ENCODE results near the gene DNAJC1.
"Not testable (repeated sequence)": the region's sequence is repeated elsewhere in the genome, so short reads cannot be mapped to it uniquely, and the experiment has no call there.

Gene DNAJC1

GRCh38 chr10:21820952-21821351, 182.6 kb downstream of the DNAJC1 start:
- Histone ChIP-seq H3K4me3 (ENCODE audit: low read depth, low read length) (no peak overlapping the region), H3K27ac (no peak overlapping the region), H3K36me3 (replicated peaks) (no peaks in the 10 kb centered on the region), H3K27me3 (replicated peaks) (no peaks in the 10 kb centered on the region)
- in situ Hi-C loops (cut with HindIII; ENCODE audit: low pct_ligation_motif_present, low sequenced_read_pairs), result no loop called here
- TF ChIP-seq CTCF (IDR thresholded peaks at IDR 0.05; ENCODE audit: low read depth, low read length, missing control alignments), result no peak
- DNase-seq, result no peak

DNA sequence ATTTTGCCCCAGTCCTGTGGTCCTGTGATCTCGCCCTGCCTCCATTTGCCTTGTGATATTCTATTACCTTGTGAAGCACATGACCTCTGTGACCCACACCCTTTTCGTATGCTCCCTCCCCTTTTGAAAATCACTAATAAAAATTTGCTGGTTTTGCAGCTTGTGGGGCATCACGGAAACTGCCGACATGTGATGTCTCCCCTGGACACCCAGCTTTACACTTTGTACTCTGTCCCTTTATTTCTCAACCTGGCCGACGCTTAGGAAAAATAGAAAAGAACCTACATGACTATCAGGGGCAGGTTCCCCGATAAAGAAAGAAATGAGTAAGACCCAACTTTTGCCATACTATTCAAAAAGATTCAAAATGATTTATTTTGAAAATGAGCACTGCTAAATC, 185.1 kb downstream of the DNAJC1 start:
- DNase-seq; H3K27me3 ChIP-seq (replicated peaks); H3K4me3 ChIP-seq (ENCODE audit: low read depth, low read length); H3K27ac ChIP-seq; in situ Hi-C loops (cut with HindIII; ENCODE audit: low pct_ligation_motif_present, low sequenced_read_pairs); H3K36me3 ChIP-seq (replicated peaks): not testable (repeated sequence)

- H3K27me3 ChIP-seq (replicated peaks), result no peaks in the 10 kb centered on the region
- DNase-seq, result no peak
- H3K27ac ChIP-seq, result no peak overlapping the region
- in situ Hi-C loops (cut with HindIII; ENCODE audit: low pct_ligation_motif_present, low sequenced_read_pairs), result no loop called here
- TF ChIP-seq CTCF (IDR thresholded peaks at IDR 0.05; ENCODE audit: low read depth, low read length, missing control alignments), result no peak
- H3K4me3 ChIP-seq (ENCODE audit: low read depth, low read length), result no peak overlapping the region
- H3K36me3 ChIP-seq (replicated peaks), result no peaks in the 10 kb centered on the region
Measured at GRCh38 chr10:21814866-21815265, 188.7 kb downstream of the DNAJC1 start.

DNA sequence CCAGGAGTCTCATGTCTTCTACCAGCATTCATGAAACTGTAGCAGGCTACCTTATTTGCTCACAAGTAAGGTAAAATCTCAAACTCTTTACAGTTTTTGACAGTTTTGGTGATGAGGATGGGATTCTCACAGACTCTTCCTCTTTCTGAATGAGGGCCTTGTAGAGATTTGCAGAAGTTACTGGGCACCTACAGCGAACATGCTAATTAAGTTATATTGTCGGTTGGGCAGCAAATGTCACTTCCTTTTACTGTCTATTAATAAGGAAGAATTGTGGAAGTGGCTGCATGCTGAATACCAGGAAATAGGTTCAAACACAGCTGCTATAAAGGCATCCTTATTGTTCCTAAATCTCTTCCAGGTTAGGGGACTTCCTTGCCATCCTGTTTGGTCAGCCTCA, 189.6 kb downstream of the DNAJC1 start:
- in situ Hi-C loops (cut with HindIII; ENCODE audit: low pct_ligation_motif_present, low sequenced_read_pairs), result no loop called here
- Histone ChIP-seq H3K4me3 (ENCODE audit: low read depth, low read length) (no peak overlapping the region), H3K36me3 (replicated peaks) (no peaks in the 10 kb centered on the region), H3K27ac (no peak overlapping the region), H3K27me3 (replicated peaks) (no peaks in the 10 kb centered on the region)
- no peak for DNase-seq
- TF ChIP-seq CTCF (IDR thresholded peaks at IDR 0.05; ENCODE audit: low read depth, low read length, missing control alignments), result no peak

DNA sequence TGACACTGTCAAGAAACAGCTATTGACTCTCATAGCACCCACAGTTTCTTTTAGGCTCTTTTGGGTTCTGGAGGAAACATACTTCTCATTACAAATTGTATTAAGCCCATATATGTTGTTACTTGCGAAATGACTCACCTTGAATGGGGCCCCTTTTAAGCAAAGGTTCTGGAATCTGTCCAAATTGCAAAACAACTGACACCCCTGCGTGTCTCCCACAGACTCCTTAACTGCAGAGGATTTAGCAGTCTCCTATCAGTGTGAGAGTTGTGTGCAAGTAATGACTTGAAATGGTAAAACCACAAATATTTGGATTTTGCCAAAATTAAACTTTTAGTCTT, 192.3 kb downstream of the DNAJC1 start:
- DNase-seq, result no peak
- H3K36me3 ChIP-seq (replicated peaks), result no peaks in the 10 kb centered on the region
- H3K27ac ChIP-seq, result no peak overlapping the region
- in situ Hi-C loops (cut with HindIII; ENCODE audit: low pct_ligation_motif_present, low sequenced_read_pairs), result no loop called here
- TF ChIP-seq CTCF (IDR thresholded peaks at IDR 0.05; ENCODE audit: low read depth, low read length, missing control alignments), result no peak
- no peaks in the 10 kb centered on the region for H3K27me3 ChIP-seq (replicated peaks)
- H3K4me3 ChIP-seq (ENCODE audit: low read depth, low read length), result no peak overlapping the region

DNA sequence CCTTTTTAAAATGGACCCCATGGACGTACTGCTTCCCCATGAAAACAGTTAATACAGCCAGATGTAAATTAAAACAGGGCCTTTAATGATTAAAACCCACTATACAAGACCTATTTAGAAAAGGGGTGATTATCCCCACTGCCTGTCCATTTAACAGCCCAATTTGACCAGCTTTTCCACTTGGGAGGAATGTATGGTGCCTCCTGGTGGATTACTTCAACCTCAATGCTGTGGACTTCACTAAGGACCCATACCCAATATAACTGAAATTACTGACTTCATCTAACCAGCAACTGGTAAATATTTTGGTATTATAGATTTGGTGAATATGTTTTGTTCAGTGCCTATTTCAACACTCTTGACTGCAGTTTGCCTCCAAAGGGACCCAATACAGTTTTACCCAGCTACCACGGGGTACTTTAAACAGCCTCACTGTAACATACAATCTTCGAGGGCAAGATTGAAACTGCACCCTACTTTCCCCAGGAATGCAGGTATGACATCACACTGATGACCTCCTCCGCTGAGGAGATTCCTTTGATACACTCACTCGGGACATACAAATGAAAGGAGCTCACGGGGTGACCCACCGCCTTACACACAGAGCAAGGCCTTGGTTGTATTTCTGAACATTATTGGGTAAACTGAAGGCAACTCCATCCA, 192.8 kb downstream of the DNAJC1 start:
- no peak overlapping the region for H3K27ac ChIP-seq

More for the DNA sequence above, 192.8 kb downstream of the DNAJC1 start:
- H3K4me3 ChIP-seq (ENCODE audit: low read depth, low read length), result no peak overlapping the region
- DNase-seq, result no peak
- in situ Hi-C loops (cut with HindIII; ENCODE audit: low pct_ligation_motif_present, low sequenced_read_pairs), result no loop called here
- no peak for TF ChIP-seq CTCF (IDR thresholded peaks at IDR 0.05; ENCODE audit: low read depth, low read length, missing control alignments)
- no peaks in the 10 kb centered on the region for H3K36me3 ChIP-seq (replicated peaks)
- no peaks in the 10 kb centered on the region for H3K27me3 ChIP-seq (replicated peaks)

Data from brain microvascular endothelial cell (primary cell).